Activated CD4-positive, alpha-beta memory T cell treated with anti-CD3 and anti-CD28 coated beads, Interleukin-2, amount 10 ng/mL, durations not matched to agents 7 days and 5 days (primary cell): ENCODE results near the gene DDX46. TPM values are rescaled to one million over a fixed set of nuclear protein-coding genes. Genes with fewer than 3 reads are reported as not detected.

Experiments
- total RNA-seq, 2 experiments: library from RNA; stranded (reverse); gene quantifications; one replicate each; pipeline ENCODE4 v1.2.3, GENCODE V29; 2021

The DDX46 gene
- total RNA-seq, 2 experiments from 2014 or later: 51.8 to 56.7 TPM

Other genes starting within 250 kb of the DDX46 start
- 10 to 100 TPM; 72.7 to 73.5 TPM for gene JADE2, start 233.1 kb upstream of the DDX46 start, total RNA-seq
- 10 to 100 TPM; 55.3 to 57.7 TPM for gene SAR1B, start 126.0 kb upstream of the DDX46 start, total RNA-seq
- 10 to 100 TPM; 29.3 to 29.6 TPM for gene SEC24A, start 110.0 kb upstream of the DDX46 start, total RNA-seq
- 10 to 100 TPM; 30.5 to 31.0 TPM for gene CAMLG, start 20.2 kb upstream of the DDX46 start, total RNA-seq
- 10 to 100 TPM; 32.3 to 32.5 TPM for gene C5orf24, start 87.2 kb downstream of the DDX46 start, total RNA-seq
- gene TXNDC15, start 115.6 kb downstream of the DDX46 start, total RNA-seq: 10 to 100 TPM; 51.0 to 56.9 TPM
- gene PCBD2, start 146.4 kb downstream of the DDX46 start, total RNA-seq: 10 to 100 TPM; 13.6 to 14.7 TPM
- under 1 TPM; 0.55 to 0.88 TPM for gene CATSPER3, start 209.1 kb downstream of the DDX46 start, total RNA-seq